ENCODE data around the gene CMTM3. TPM values are rescaled to one million over a fixed set of nuclear protein-coding genes. Genes with fewer than 3 reads are reported as not detected.
"Not testable (repeated sequence)": the region's sequence is repeated elsewhere in the genome, so short reads cannot be mapped to it uniquely, and the experiment has no call there.

Gene CMTM3
- 10 to 100 TPM; 64.7 to 80.6 (median 69.9) TPM for polyA plus RNA-seq (ENCODE audit: insufficient read length in 4 of 4)

- peak in 3 of 4 donors; percentile 53 to 69 (median 54) for DNase-seq (ENCODE audit: low read depth in 4 of 4, low spot score in 3 of 4)
These were observed at the start of gene CMTM3 for GRCh38 chr16:66604376-66605176. TSS of gene CMTM3 (plus strand) at chr16:66604704. CDS start at chr16:66604806, 102 bp downstream.

GRCh38 chr16:66560107-66560506, 44.4 kb upstream of the CMTM3 start:
- no peak for DNase-seq (ENCODE audit: low read depth in 4 of 4, low spot score in 3 of 4)

GRCh38 chr16:66561381-66562080, 43.0 kb upstream of the CMTM3 start:
- DNase-seq (ENCODE audit: low read depth in 4 of 4, low spot score in 3 of 4) = no peak

GRCh38 chr16:66562409-66562808, 42.1 kb upstream of the CMTM3 start:
- no peak for DNase-seq (ENCODE audit: low read depth in 4 of 4, low spot score in 3 of 4)

GRCh38 chr16:66562986-66563385, 41.5 kb upstream of the CMTM3 start:
- no peak for DNase-seq (ENCODE audit: low read depth in 4 of 4, low spot score in 3 of 4)

GRCh38 chr16:66563574-66564334, 40.8 kb upstream of the CMTM3 start:
- no peak for DNase-seq (ENCODE audit: low read depth in 4 of 4, low spot score in 3 of 4)

GRCh38 chr16:66566051-66566901, 38.2 kb upstream of the CMTM3 start, which contains the start of gene CMTM1:
TSS of gene CMTM1 (plus strand) at chr16:66566439. CDS start at chr16:66566514, 75 bp downstream.
- DNase-seq (ENCODE audit: low read depth in 4 of 4, low spot score in 3 of 4) = no peak

- DNase-seq (ENCODE audit: low read depth in 4 of 4, low spot score in 3 of 4) = not testable (repeated sequence)
These were observed 37.2 kb upstream of the CMTM3 start for GRCh38 chr16:66567270-66567669.

- DNase-seq (ENCODE audit: low read depth in 4 of 4, low spot score in 3 of 4) = no peak
These were observed 36.1 kb upstream of the CMTM3 start for GRCh38 chr16:66568355-66568754.

- DNase-seq (ENCODE audit: low read depth in 4 of 4, low spot score in 3 of 4) = no peak
These were observed 35.4 kb upstream of the CMTM3 start for GRCh38 chr16:66569131-66569530.

- DNase-seq (ENCODE audit: low read depth in 4 of 4, low spot score in 3 of 4) = no peak
These were observed 34.6 kb upstream of the CMTM3 start for GRCh38 chr16:66569827-66570405.

- no peak for DNase-seq (ENCODE audit: low read depth in 4 of 4, low spot score in 3 of 4)
These were observed 32.1 kb upstream of the CMTM3 start for GRCh38 chr16:66572356-66572755.

GRCh38 chr16:66574081-66574480, 30.4 kb upstream of the CMTM3 start:
- no peak for DNase-seq (ENCODE audit: low read depth in 4 of 4, low spot score in 3 of 4)

- DNase-seq (ENCODE audit: low read depth in 4 of 4, low spot score in 3 of 4) = no peak
These were observed 30.0 kb upstream of the CMTM3 start for GRCh38 chr16:66574531-66574930.

- no peak for DNase-seq (ENCODE audit: low read depth in 4 of 4, low spot score in 3 of 4)
These were observed 29.4 kb upstream of the CMTM3 start for GRCh38 chr16:66575060-66575459.

GRCh38 chr16:66576296-66576695, 28.2 kb upstream of the CMTM3 start:
- DNase-seq (ENCODE audit: low read depth in 4 of 4, low spot score in 3 of 4) = no peak

GRCh38 chr16:66578651-66579531, 25.6 kb upstream of the CMTM3 start, which contains the start of gene CMTM2:
TSS of gene CMTM2 (plus strand) at chr16:66579463. CDS start at chr16:66579608, 145 bp downstream.
- peak in 1 of 4 donors; percentile 28 for DNase-seq (ENCODE audit: low read depth in 4 of 4, low spot score in 3 of 4)

- DNase-seq (ENCODE audit: low read depth in 4 of 4, low spot score in 3 of 4) = no peak
These were observed 23.8 kb upstream of the CMTM3 start for GRCh38 chr16:66580605-66581209.

All from right renal pelvis (tissue), 4 donors.